Muscle layer of duodenum (tissue), 2 donors: ENCODE results near the gene MCOLN2.

Experiments used
- H3K27ac ChIP-seq: one replicate; pipeline ENCODE4 v1.7.0; 2013; ENCODE audit warnings: mild to moderate bottlenecking, low read length
- H3K27me3 ChIP-seq: one replicate; pipeline ENCODE4 v1.7.0; 2013; ENCODE audit warnings: low read depth, mild to moderate bottlenecking, control low read depth, low read length
- H3K36me3 ChIP-seq, 2 donors: one replicate each; pipeline ENCODE4 v1.7.0; 2013; ENCODE audit warnings: low read length in 2 of 2, control low read depth in 1 of 2, mild to moderate bottlenecking in 1 of 2; ENCODE audit not compliant: insufficient read depth in 2 of 2, control insufficient read depth in 1 of 2
- H3K4me1 ChIP-seq, 2 donors: one replicate each; pipeline ENCODE4 v1.7.0; 2013; ENCODE audit warnings: low read length in 2 of 2, mild to moderate bottlenecking in 2 of 2, control low read depth in 1 of 2, moderate library complexity in 1 of 2; ENCODE audit not compliant: insufficient read depth in 2 of 2, control insufficient read depth in 1 of 2
- H3K4me3 ChIP-seq, 2 donors: one replicate each; pipeline ENCODE4 v1.7.0; 2013; ENCODE audit warnings: low read length in 2 of 2, low read depth in 1 of 2, mild to moderate bottlenecking in 1 of 2
- H3K9me3 ChIP-seq, 2 donors: one replicate each; pipeline ENCODE4 v1.7.0; 2013; ENCODE audit warnings: low read length in 2 of 2, control low read depth in 1 of 2, mild to moderate bottlenecking in 1 of 2; ENCODE audit not compliant: control insufficient read depth in 1 of 2
- donor health status: healthy.

MCOLN2 gene

DNA sequence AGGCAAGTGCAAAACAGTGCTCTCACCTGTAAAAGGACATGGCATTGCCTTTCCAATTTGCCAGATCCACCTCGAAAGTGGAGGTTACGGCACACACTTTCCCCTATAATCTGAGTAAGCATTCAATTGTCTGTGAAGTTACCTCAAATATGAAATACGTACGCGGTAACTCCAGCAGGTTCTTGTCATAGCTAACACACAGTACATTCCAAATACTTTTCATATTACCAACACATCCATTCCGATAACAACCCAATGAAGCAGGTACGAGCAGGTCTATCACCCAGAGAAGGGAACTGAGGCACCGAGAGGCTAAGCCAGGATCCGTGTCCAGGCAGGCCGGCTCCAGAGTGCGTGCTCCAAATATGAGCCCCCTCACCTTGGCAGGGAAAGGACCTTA lies 57.2 kb downstream of the MCOLN2 start:
- no peaks in the 10 kb centered on the region for H3K9me3 ChIP-seq
- no peaks in the 10 kb centered on the region for H3K36me3 ChIP-seq
- no peaks in the 10 kb centered on the region for H3K27me3 ChIP-seq
- peaks cover 0 to 6% of the 10 kb centered on the region in 2 donors for H3K4me1 ChIP-seq
- no peak overlapping the region for H3K4me3 ChIP-seq
- H3K27ac ChIP-seq, result no peak overlapping the region

DNA sequence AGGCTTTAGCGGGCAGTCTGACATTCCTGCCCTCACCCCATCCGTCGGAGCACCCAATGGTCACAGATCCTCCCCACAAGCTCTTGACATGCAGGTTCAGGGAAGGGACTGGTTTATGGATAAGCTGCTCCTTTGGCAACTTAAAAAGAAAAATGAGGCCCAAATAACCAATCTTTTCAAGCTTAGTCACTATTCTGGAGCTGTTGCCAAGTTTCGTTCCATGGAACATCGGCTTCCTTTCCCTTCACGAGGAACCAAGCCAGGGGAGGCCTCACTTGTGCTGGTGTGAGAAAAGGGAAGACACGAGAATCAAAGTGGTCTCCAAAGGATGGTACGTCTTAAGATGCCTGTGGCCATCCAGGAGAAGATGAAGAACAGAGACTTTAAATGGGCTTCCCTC lies 57.8 kb downstream of the MCOLN2 start:
- Histone ChIP-seq H3K27me3 (no peaks in the 10 kb centered on the region), H3K9me3 (no peaks in the 10 kb centered on the region), H3K36me3 (no peaks in the 10 kb centered on the region), H3K4me3 (no peak overlapping the region), H3K27ac (no peak overlapping the region), H3K4me1 (peaks cover 0 to 3% of the 10 kb centered on the region in 2 donors)

DNA sequence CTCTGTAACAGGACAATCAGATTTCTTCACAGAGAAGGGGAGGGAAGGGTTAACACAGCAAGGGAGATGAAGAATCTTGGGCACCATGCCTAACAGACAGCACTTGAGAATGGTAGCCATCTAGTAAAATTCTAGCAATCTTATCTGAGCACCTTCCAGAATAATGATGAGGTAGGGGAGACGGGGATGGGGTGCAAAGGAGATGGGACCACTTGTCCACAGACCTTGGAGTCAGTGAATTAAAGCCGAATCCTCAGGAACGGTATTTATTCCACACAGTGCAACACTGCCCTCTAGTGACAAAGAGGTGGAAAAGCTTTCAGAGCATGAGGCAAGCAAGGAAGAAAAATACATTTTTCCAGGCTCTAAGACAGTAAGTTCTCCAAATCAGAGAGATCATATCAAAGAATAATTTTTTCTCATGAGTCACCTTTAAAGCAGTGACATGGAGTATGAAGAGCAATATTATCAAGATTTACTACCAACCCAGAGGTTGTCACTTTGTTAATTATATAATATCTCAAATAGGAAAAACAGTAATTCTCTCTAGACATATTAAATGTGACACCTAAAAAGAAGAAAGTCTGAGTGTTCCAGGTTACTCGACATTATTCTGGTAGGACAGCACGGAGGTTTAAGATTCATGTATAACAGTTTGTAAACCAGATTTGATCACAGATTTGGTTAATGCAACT lies 60.6 kb downstream of the MCOLN2 start:
- Histone ChIP-seq H3K4me3 (peak overlapping the region in 1 of 2 donors; percentile 32), H3K36me3 (no peaks in the 10 kb centered on the region), H3K4me1 (peaks cover 0 to 3% of the 10 kb centered on the region in 2 donors), H3K27me3 (no peaks in the 10 kb centered on the region), H3K9me3 (no peaks in the 10 kb centered on the region), H3K27ac (no peak overlapping the region)

DNA sequence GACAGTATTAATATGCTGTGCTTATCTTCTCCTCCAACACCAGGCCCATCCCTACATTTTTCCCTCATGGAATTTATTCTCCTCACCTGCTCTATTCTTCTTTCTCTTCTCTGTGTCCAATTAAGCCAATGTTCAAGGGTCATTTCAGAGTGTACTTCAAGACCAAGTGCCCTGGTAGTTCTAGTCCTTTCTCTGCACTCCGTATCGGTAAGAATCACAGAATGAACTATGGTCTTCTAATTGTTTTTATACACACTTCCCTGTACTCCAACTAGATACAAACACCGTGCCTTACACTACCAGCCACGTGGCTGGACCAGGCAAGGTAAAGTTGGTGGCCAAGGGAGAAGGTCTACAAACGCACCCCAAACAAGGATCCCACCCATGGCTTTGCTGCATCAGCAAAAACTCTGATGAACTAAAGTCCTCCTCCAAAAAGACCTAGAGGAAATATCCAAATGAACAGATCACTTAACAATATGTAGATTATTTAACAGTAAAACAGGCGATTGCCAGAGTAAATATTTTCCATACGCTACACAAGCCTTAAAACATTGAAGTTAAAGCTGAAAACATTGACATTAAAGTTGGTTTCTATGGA lies 63.8 kb downstream of the MCOLN2 start:
- peaks cover 0 to 3% of the 10 kb centered on the region in 2 donors for H3K4me1 ChIP-seq

DNA sequence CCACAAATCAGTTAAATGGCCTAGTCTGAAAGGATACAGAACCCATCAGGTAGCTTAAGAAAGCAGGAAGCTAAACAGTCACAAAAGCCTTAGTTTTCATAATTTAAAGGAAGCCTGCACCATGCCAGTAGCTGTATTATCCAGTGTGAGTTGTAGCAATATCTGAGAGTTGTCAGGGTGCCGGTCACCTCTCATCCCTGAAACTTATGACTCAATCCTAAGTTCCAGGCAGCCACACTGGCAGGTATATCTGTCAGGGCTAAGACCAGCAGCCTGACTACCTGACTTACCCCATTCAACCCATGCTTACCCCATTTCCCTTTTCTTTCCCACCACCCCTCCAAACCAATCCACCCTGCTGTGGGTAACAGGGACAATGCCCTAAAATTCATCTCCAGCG lies 66.1 kb downstream of the MCOLN2 start:
- H3K27ac ChIP-seq, result no peak overlapping the region
- H3K4me1 ChIP-seq, result no peaks in the 10 kb centered on the region

More for the DNA sequence above, 63.8 kb downstream of the MCOLN2 start:
- Histone ChIP-seq H3K27ac (no peak overlapping the region), H3K27me3 (no peaks in the 10 kb centered on the region), H3K36me3 (no peaks in the 10 kb centered on the region), H3K4me3 (no peak overlapping the region), H3K9me3 (no peaks in the 10 kb centered on the region)

DNA sequence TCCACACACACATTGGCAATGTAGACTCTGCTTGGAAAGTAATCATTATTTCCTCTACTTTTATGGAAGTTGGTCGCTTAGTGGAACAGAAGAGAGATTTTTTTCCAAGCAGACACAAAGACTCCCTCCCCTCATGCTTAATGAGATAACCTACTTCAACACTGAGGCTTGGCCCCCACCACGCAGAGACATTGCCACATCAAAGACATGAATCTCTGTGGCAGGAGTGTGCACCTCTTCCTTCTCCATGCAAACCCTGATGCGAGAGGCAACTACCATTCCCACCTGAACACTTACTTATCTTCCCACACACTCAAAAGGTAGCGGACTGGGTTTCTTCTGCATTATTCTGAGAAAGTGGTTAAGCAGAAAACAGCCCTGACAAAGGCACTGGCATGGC lies 66.6 kb downstream of the MCOLN2 start:
- no peak overlapping the region for H3K27ac ChIP-seq
- H3K4me3 ChIP-seq, result no peak overlapping the region
- H3K36me3 ChIP-seq, result no peaks in the 10 kb centered on the region
- H3K27me3 ChIP-seq, result no peaks in the 10 kb centered on the region
- no peaks in the 10 kb centered on the region for H3K4me1 ChIP-seq
- H3K9me3 ChIP-seq, result no peaks in the 10 kb centered on the region

More for the DNA sequence above, 66.1 kb downstream of the MCOLN2 start:
- no peak overlapping the region for H3K4me3 ChIP-seq
- H3K36me3 ChIP-seq, result no peaks in the 10 kb centered on the region
- H3K9me3 ChIP-seq, result no peaks in the 10 kb centered on the region
- no peaks in the 10 kb centered on the region for H3K27me3 ChIP-seq

DNA sequence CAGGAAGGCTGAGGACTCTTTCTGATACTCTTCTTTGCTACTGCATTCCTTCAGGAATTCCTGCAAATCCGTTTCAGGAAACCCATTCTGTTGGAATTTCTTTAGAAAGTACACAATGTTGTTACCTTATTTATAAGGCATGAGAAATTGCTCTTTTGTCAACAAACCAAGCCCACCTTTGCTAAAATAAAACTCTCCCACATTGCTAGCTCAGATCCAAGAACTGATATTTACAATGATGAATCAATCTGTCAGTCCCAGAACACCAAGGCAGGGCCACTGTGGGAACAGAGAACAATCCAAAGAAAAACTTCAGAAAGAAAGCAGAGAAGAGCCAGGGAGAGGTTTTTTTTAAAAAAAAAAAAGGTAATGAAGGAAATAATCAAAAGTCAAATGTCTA lies 67.3 kb downstream of the MCOLN2 start:
- Histone ChIP-seq H3K27ac (no peak overlapping the region), H3K4me3 (no peak overlapping the region), H3K36me3 (no peaks in the 10 kb centered on the region), H3K27me3 (no peaks in the 10 kb centered on the region), H3K9me3 (no peaks in the 10 kb centered on the region), H3K4me1 (no peaks in the 10 kb centered on the region)

DNA sequence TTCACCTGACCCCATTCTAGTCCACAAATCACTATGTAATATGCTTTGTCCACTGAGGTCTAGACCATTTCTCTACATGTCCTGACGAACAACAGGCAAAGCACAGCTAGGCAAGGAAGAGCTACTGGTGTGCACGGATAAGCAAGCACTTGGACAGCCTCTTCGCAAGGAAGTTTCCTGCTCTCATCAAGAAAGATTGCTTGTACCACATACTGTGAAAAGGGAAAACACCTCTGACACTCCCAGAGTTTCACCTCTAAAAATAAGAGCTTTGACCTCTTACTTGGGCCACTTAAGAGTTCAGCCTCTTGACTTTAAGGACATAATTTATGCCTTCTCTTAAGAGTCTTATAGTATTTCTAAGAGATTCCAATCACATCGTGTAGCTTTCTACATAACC lies 67.9 kb downstream of the MCOLN2 start:
- Histone ChIP-seq H3K4me1 (no peaks in the 10 kb centered on the region), H3K27me3 (no peaks in the 10 kb centered on the region), H3K4me3 (no peak overlapping the region)

DNA sequence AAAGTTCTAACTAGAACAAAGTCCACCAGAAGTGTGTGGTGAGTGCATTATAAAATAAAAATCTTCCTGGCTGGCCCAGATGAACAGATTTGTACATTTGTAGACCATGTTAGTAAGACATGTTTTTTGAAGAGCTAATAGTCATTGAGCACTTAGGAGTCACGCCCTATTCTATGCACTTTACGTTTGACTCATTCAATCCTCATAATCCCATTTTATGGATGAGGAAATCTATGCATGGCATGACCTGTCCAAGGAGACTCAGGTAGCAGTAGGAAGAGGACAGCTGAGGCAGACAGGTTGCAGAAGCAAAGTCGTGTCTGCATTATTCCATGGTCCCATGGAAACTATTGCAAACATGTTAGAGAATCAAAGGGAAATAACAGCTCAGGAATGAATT lies 73.6 kb downstream of the MCOLN2 start:
- Histone ChIP-seq H3K4me1 (no peaks in the 10 kb centered on the region), H3K4me3 (no peak overlapping the region), H3K9me3 (no peaks in the 10 kb centered on the region), H3K36me3 (no peaks in the 10 kb centered on the region), H3K27ac (no peak overlapping the region), H3K27me3 (no peaks in the 10 kb centered on the region)

More for the DNA sequence above, 67.9 kb downstream of the MCOLN2 start:
- H3K9me3 ChIP-seq, result no peaks in the 10 kb centered on the region
- H3K27ac ChIP-seq, result no peak overlapping the region
- no peaks in the 10 kb centered on the region for H3K36me3 ChIP-seq

DNA sequence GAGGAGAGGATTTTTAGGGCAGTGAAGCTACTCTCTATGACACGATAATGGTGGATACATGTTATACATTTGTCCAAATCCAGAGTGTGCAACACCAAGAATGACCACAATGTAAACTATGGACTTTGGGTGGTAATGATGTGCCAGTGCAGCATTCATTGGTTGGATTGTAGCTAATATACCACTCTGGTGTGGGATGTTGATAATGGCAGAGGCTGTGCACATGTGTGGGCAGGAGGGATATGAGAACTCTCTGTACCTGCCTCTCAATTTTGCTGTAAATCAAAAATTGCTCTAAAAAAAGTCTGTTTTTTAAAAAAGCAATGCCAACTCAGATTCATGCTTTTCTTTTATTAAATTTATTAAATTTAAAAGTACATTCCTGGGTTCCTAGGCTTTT lies 76.8 kb downstream of the MCOLN2 start:
- no peaks in the 10 kb centered on the region for H3K27me3 ChIP-seq
- no peaks in the 10 kb centered on the region for H3K9me3 ChIP-seq
- H3K36me3 ChIP-seq, result no peaks in the 10 kb centered on the region
- H3K27ac ChIP-seq, result no peak overlapping the region
- H3K4me3 ChIP-seq, result no peak overlapping the region
- H3K4me1 ChIP-seq, result no peaks in the 10 kb centered on the region

DNA sequence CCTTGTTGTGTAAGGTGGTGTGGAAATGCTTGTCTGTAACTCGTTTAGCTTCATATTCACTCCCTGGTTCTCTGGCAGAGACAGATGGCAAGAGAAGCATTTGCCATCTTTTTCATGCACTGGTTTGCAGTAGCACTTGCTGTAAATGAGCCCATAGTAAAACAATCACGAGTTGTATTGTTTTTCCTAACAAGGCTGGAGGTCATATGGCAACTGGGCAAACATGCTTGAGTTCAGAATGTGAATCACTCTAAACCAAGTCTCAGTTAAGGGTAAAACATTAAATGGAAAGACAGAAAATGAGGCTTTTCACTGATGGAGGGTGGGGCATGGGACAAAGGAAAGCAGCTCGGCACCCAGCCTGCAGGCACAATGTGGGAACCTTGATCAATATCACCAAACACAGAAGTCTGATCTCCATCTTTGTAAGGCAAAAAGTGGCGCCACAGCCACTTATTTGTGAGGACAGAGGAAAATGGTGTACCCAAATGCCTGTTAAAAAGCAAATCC lies 77.4 kb downstream of the MCOLN2 start:
- no peaks in the 10 kb centered on the region for H3K4me1 ChIP-seq
- H3K4me3 ChIP-seq, result no peak overlapping the region
- no peaks in the 10 kb centered on the region for H3K36me3 ChIP-seq
- H3K9me3 ChIP-seq, result no peaks in the 10 kb centered on the region
- H3K27me3 ChIP-seq, result no peaks in the 10 kb centered on the region
- H3K27ac ChIP-seq, result no peak overlapping the region
